K562 (cell line): ENCODE results near the gene HAND2. TPM values are rescaled to one million over a fixed set of nuclear protein-coding genes. Genes with fewer than 3 reads are reported as not detected.

Experiments used
- ATAC-seq: fragments of 200-7000 bp; cut with Tn5 transposase; 3 replicates; pipeline ENCODE4 v1.9.1; 2020; ENCODE audit warnings: moderate library complexity
- BruUV-seq: library from RNA; stranded (reverse); fragments of 400-500 nt; replicated peaks from 2 replicates; lab custom pipeline; 2021; lab: Mats Ljungman, UMichigan
- CTCF ChIA-PET: fragments of 300-600 bp; formaldehyde crosslinking; extraction: SDS; loops from one replicate; lab custom pipeline; 2021; ENCODE audit warnings: low intra/inter-chr PET ratio; lab: Yijun Ruan, JAX
- POLR2A ChIA-PET: fragments of 300-600, 350-650 bp; sonication (Branson Sonifier 250); formaldehyde crosslinking; extraction: SDS; loops from one replicate; lab custom pipeline; 2021; ENCODE audit warnings: antibody characterized with exemption, inconsistent platforms; lab: Yijun Ruan, JAX
- DNase-seq, 4 experiments: peaks; one replicate each; pipeline versions ENCODE4 v3.0.0 to v3.0.0-alpha.2; 2011 to 2018; ENCODE audit warnings: low spot score in 3 of 4, mixed read lengths in 3 of 4; ENCODE audit errors: extremely low read depth in 1 of 4
- FAIRE-seq: peaks from 2 replicates; lab custom pipeline; 2011; peaks lifted over from hg19 to GRCh38; lab: Jason Lieb, UNC
- H2AFZ ChIP-seq: 2 replicates; pipeline ENCODE4 v1.6.0; 2011; ENCODE audit warnings: low read depth, low read length, control low read depth, inconsistent platforms
- H3K27ac ChIP-seq: fragments of 200-600 bp; 3 replicates; pipeline ENCODE4 v1.8.0; 2011; ENCODE audit warnings: low read depth, mild to moderate bottlenecking, control low read depth, inconsistent platforms, low read length, moderate library complexity, mixed read lengths; ENCODE audit errors: extremely low read depth
- H3K27me3 ChIP-seq, 2 experiments: fragments of 300-600 bp in 1 of 2; 2 replicates in 1 of 2; 3 replicates in 1 of 2; pipeline versions ENCODE4 v1.6.0 to v1.8.0; 2011; ENCODE audit warnings: inconsistent platforms in 2 of 2, low read length in 2 of 2, mild to moderate bottlenecking in 1 of 2, mixed read lengths in 1 of 2, moderate library complexity in 1 of 2; ENCODE audit not compliant: control insufficient read depth in 2 of 2, insufficient read depth in 2 of 2
- H3K36me3 ChIP-seq: fragments of 300-600 bp; 3 replicates; pipeline ENCODE4 v1.8.0; 2011; ENCODE audit warnings: mild to moderate bottlenecking, low read length, inconsistent platforms; ENCODE audit not compliant: control insufficient read depth, insufficient read depth
- H3K4me1 ChIP-seq, 2 experiments: fragments of 200-600 bp in 1 of 2; replicated peaks in 1 of 2; 2 replicates in 1 of 2; 3 replicates in 1 of 2; pipeline versions ENCODE4 v1.5.1 to v1.8.0; 2011; ENCODE audit warnings: inconsistent platforms in 2 of 2, low read length in 2 of 2, mild to moderate bottlenecking in 1 of 2, mixed read lengths in 1 of 2, moderate library complexity in 1 of 2; ENCODE audit not compliant: control insufficient read depth in 2 of 2, insufficient read depth in 2 of 2
- H3K4me2 ChIP-seq: 2 replicates; pipeline ENCODE4 v1.6.1; 2011; ENCODE audit warnings: low read length, control low read depth, inconsistent platforms, mixed read lengths; ENCODE audit not compliant: insufficient read depth
- H3K4me3 ChIP-seq: fragments of 200-600 bp; sonication (generic), shearing (Covaris generic); 2 replicates; pipeline ENCODE4 v1.5.1; 2016; ENCODE audit warnings: control low read depth, inconsistent platforms
- H3K79me2 ChIP-seq: fragments of 200-600 bp; 3 replicates; pipeline ENCODE4 v1.8.0; 2011; ENCODE audit warnings: low read length, inconsistent platforms; ENCODE audit not compliant: control insufficient read depth, insufficient read depth
- H3K9ac ChIP-seq, 2 experiments: 2 replicates each; pipeline versions ENCODE4 v1.6.0 to v1.6.1; 2011; ENCODE audit warnings: low read depth in 2 of 2, low read length in 2 of 2, control low read depth in 1 of 2, inconsistent platforms in 1 of 2, mild to moderate bottlenecking in 1 of 2, mixed read lengths in 1 of 2; ENCODE audit not compliant: insufficient read depth in 1 of 2
- H3K9me1 ChIP-seq: one replicate; pipeline ENCODE4 v1.6.0; 2011; ENCODE audit warnings: inconsistent platforms, mild to moderate bottlenecking, low read length, moderate library complexity; ENCODE audit not compliant: control insufficient read depth, insufficient read depth
- H3K9me3 ChIP-seq: replicated peaks from 2 replicates; pipeline ENCODE4 v1.5.1; 2011; ENCODE audit warnings: low read depth, low read length, inconsistent platforms; ENCODE audit not compliant: control insufficient read depth, insufficient read depth
- H4K20me1 ChIP-seq: replicated peaks from 2 replicates; pipeline ENCODE4 v1.6.1; 2011; ENCODE audit warnings: low read length, inconsistent platforms, mixed read lengths; ENCODE audit not compliant: control insufficient read depth, insufficient read depth
- E2F3 ChIP-seq: fragments of 250-450 bp; sonication (Bioruptor Pico); IDR thresholded peaks from 2 replicates; pipeline ENCODE4 v1.4.0; 2020; ENCODE audit warnings: mild to moderate bottlenecking
- ELF4 ChIP-seq: fragments of 450-650 bp; formaldehyde crosslinking; IDR thresholded peaks from 2 replicates; pipeline ENCODE4 v1.4.0; 2022; ENCODE audit warnings: missing genetic modification characterization
- FUS ChIP-seq: fragments of 200-400 bp; formaldehyde crosslinking; optimal IDR thresholded peaks from 2 replicates; pipeline ENCODE3; 2017; ENCODE audit warnings: low read depth, low read length
- MAFK ChIP-seq: IDR thresholded peaks from 2 replicates; pipeline ENCODE4 v1.6.1; 2011; ENCODE audit warnings: low read length, improper control_type of control experiment
- MBD2 ChIP-seq: sonication (generic); IDR thresholded peaks from 2 replicates; pipeline ENCODE4 v1.6.1; 2016; ENCODE audit warnings: low read depth, borderline replicate concordance
- NEUROD1 ChIP-seq: fragments of 150-350 bp; IDR thresholded peaks from 2 replicates; pipeline ENCODE4 v1.6.1; 2014; ENCODE audit warnings: borderline replicate concordance, low read length, low read depth; ENCODE audit not compliant: partially characterized antibody
- RBBP5 ChIP-seq: fragments of 200-600 bp; sonication (generic); IDR thresholded peaks from 2 replicates; pipeline ENCODE4 v1.6.1; 2012; ENCODE audit warnings: borderline replicate concordance, mild to moderate bottlenecking, low read length, control low read depth, inconsistent platforms; ENCODE audit not compliant: insufficient read depth, poor library complexity, severe bottlenecking
- ZBED1 ChIP-seq: IDR thresholded peaks from 2 replicates; pipeline ENCODE4 v1.6.1; 2014
- WGBS: fragments of 100-300 bp; shearing (Covaris generic); methylation state at CpG from one replicate; pipeline ENCODE4 v1.1.6; 2016; ENCODE audit warnings: low coverage, mixed read lengths; ENCODE audit not compliant: insufficient coverage; ENCODE audit errors: missing lambda C conversion rate; 5-methylcytosine and 5-hydroxymethylcytosine counted together
- in situ Hi-C: fragments of 300-500 bp; cut with MboI; formaldehyde crosslinking; loops from 4 replicates; pipeline ENCODE4 v1.15.0; 2018; ENCODE audit warnings: inconsistent platforms, mixed read lengths
- intact Hi-C: fragments of 100-400 bp; cut with micrococcal nuclease; formaldehyde crosslinking; loops from 2 replicates; pipeline ENCODE4 v1.14.2; 2022
- polyA plus RNA-seq, 8 experiments: library from polyadenylated mRNA; depleted of rRNA in 4 of 8; stranded (reverse) in 5 of 8; unstranded in 3 of 8; fragments of >200 nt; fragmentation: Nextera tagmentation in 2 of 8; fragmentation: Illumina TruSeq in 1 of 8; extraction: Ambion mirVana in 2 of 8; extraction: Trizol in 1 of 8; gene quantifications; 2 replicates each; pipeline versions ENCODE4 v1.2.1 to v1.2.3, GENCODE V29; 2011 to 2014; ENCODE audit warnings: inconsistent platforms in 1 of 8, missing spikeins in 1 of 8
- total RNA-seq, 7 experiments: library from RNA; depleted of rRNA in 6 of 7; stranded (reverse); fragments of >200 nt in 6 of 7; fragmentation: Illumina TruSeq in 2 of 7; extraction: Trizol in 2 of 7; gene quantifications; 2 replicates each; pipeline versions ENCODE4 v1.2.1 to v1.2.3, GENCODE V29; 2011 to 2021; ENCODE audit warnings: low replicate concordance in 1 of 7
- TF ChIP-seq, protein P1 (sequence below): sonication (generic); formaldehyde crosslinking; IDR thresholded peaks from 2 replicates; pipeline ENCODE4 v1.8.1; 2023; ENCODE audit warnings: mild to moderate bottlenecking, missing genetic modification reagents
- TF ChIP-seq, protein P2 (sequence below): fragments of 250-450 bp; sonication (Bioruptor Pico); IDR thresholded peaks from 2 replicates; pipeline ENCODE4 v1.8.0; 2022; ENCODE audit warnings: inconsistent platforms

HAND2 gene
- total and polyA plus RNA-seq, 9 of the 15 experiments (the other 6 are each of a cell fraction or from before 2014, with no cell fraction given), result 1.7 to 12.8 (median 4.9) TPM

DNA sequence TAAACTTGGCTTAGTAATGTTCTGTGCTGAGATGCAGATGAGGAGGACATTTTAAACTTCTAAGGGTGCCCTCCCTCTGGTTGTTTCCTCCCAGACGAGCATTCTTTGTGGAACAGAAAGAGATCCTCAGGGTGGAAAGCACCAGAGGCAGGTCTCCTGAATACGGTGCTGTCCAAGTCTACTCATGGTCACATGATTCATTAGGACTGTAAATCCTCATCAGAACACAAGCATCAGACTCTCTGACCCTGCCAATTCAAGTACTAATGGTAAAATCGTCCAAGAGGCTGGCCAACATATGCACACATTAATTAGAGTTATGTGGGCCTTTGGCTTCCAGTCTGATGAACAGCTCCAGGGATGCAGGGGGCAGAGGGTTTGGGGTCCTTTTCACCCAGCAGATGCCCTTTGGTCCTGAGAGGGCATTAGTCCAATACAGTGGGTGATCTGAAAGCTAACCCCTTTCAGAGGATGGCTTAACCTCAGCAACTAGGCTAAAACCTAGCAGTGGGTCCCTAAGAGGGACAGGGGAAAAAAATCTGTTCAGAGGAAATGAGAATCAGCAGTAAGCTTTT is 18.2 kb downstream of the HAND2 start (continued):
- TF ChIP-seq FUS (no peak), E2F3 (no peak)

DNA sequence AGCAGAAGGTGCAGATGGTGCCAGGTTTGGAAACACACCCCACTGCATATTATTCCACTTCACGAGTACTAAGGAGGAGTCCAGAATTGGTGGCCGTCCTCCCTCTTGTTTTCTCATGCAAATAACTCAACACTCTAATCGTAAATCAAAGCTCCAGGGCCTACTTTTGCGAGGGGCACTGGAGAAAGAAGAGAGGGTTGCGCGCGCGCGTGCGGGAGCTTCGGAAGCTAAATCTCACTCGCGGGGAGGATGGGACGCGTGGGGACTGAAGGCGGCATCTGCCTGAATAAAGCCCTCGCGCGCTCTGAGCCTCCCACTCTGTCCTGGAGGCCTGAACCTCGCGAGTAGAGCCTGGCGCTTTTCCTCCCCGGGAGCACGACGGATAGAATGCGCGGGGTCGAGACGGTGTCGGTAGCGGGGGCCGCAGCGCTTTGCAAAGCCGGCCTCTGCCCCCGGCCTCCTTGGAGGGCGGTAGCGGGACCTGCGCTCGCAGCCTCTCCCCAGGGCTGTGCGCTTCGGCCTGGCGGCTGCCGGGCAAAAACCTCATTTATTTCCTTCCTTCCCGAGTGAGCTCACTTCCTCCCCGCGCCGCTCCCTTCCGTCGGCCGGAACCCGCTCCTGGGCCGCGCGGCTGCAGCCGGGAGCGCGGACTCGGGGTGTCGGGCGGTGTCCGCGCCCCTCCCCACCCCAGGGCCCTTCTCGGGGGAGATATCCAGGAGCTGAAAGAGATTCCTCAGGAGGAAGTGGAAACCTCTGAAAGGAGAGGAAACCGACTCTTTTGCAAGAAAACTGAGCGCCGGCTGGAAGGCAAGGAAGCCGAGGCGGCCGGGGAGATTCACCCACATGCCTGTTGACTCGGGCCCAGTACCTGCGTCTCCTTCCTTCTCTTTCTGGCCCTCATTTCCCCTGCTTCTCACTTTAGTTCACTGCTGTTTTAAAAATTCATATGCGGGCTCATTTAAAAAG is 20.7 kb downstream of the HAND2 start:
- Histone ChIP-seq H3K4me3 (no peak overlapping the region), H3K4me1 (peaks cover 0 to 7% of the 10 kb centered on the region in 2 experiments; a peak in 1 of 5 replicates), H3K9me3 (no peaks in the 10 kb centered on the region; the same call in 1 of the 2 replicates), H4K20me1 (no peaks in the 10 kb centered on the region), H3K79me2 (no peaks in the 10 kb centered on the region), H2AFZ (no peak overlapping the region), H3K4me2 (no peak overlapping the region), H3K27me3 (no peaks in the 10 kb centered on the region), H3K9me1 (no peaks in the 10 kb centered on the region), H3K27ac (no peak overlapping the region), H3K36me3 (no peaks in the 10 kb centered on the region), H3K9ac (no peak overlapping the region)
- in situ Hi-C loops (loop anchor here (25.0 kb wide), 1 partner anchor 478 kb away; no protein-coding TSS in a partner anchor), intact Hi-C loops (loop anchor here (10.0 kb wide), 1 partner anchor 315 kb away; no protein-coding TSS in a partner anchor)
- DNase-seq, result no peak
- BruUV-seq, result no TSS peak
- no peak for ATAC-seq
- ChIA-PET POLR2A (interaction anchor here (0.7 kb wide), 1 partner anchor 19 kb away, joined by 3 read pairs; no protein-coding TSS in a partner anchor), CTCF (no interaction called here)
- WGBS, result 79% methylated on average over 35 of the region's 72 CpGs
- FAIRE-seq, result no peak
- no peak for TF ChIP-seq MBD2
- no peak for TF ChIP-seq ZBED1
- no peak for TF ChIP-seq RBBP5
- TF ChIP-seq, protein P1, sequence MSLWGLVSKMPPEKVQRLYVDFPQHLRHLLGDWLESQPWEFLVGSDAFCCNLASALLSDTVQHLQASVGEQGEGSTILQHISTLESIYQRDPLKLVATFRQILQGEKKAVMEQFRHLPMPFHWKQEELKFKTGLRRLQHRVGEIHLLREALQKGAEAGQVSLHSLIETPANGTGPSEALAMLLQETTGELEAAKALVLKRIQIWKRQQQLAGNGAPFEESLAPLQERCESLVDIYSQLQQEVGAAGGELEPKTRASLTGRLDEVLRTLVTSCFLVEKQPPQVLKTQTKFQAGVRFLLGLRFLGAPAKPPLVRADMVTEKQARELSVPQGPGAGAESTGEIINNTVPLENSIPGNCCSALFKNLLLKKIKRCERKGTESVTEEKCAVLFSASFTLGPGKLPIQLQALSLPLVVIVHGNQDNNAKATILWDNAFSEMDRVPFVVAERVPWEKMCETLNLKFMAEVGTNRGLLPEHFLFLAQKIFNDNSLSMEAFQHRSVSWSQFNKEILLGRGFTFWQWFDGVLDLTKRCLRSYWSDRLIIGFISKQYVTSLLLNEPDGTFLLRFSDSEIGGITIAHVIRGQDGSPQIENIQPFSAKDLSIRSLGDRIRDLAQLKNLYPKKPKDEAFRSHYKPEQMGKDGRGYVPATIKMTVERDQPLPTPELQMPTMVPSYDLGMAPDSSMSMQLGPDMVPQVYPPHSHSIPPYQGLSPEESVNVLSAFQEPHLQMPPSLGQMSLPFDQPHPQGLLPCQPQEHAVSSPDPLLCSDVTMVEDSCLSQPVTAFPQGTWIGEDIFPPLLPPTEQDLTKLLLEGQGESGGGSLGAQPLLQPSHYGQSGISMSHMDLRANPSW (CRISPR knock-in tag), result no peak
- no peak for TF ChIP-seq MAFK
- TF ChIP-seq NEUROD1, result no peak
- no peak for TF ChIP-seq ELF4 (CRISPR knock-in tag)
- TF ChIP-seq, protein P2, sequence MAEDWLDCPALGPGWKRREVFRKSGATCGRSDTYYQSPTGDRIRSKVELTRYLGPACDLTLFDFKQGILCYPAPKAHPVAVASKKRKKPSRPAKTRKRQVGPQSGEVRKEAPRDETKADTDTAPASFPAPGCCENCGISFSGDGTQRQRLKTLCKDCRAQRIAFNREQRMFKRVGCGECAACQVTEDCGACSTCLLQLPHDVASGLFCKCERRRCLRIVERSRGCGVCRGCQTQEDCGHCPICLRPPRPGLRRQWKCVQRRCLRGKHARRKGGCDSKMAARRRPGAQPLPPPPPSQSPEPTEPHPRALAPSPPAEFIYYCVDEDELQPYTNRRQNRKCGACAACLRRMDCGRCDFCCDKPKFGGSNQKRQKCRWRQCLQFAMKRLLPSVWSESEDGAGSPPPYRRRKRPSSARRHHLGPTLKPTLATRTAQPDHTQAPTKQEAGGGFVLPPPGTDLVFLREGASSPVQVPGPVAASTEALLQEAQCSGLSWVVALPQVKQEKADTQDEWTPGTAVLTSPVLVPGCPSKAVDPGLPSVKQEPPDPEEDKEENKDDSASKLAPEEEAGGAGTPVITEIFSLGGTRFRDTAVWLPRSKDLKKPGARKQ (CRISPR knock-in tag), result no peak
